Mononuclear cell (primary cell): ENCODE measurements around the gene TRIM3. TPM values are rescaled to one million over a fixed set of nuclear protein-coding genes. Genes with fewer than 3 reads are reported as not detected.

Experiments used
- H3K27me3 ChIP-seq: 2 replicates; pipeline ENCODE4 v1.6.0; 2011; ENCODE audit warnings: low read length, control low read depth; ENCODE audit not compliant: insufficient read depth
- H3K4me1 ChIP-seq: 2 replicates; pipeline ENCODE4 v1.5.1; 2011; ENCODE audit warnings: mild to moderate bottlenecking, low read length, control low read depth; ENCODE audit not compliant: insufficient read depth
- H3K4me3 ChIP-seq: 2 replicates; pipeline ENCODE4 v1.5.1; 2011; ENCODE audit warnings: mild to moderate bottlenecking, low read length, moderate library complexity
- H3K9me3 ChIP-seq: 2 replicates; pipeline ENCODE4 v1.5.1; 2011; ENCODE audit warnings: low read depth, mild to moderate bottlenecking, control low read depth, low read length
- total RNA-seq: library from RNA; depleted of rRNA; stranded (reverse); fragments of >200 nt; gene quantifications from one replicate; pipeline ENCODE4 v1.2.3, GENCODE V29; 2012

TRIM3 gene
- total RNA-seq, 1 donor = 12.1 TPM

- Histone ChIP-seq H3K4me1 (no peaks in the 10 kb centered on the region), H3K27me3 (no peaks in the 10 kb centered on the region), H3K9me3 (no peaks in the 10 kb centered on the region), H3K4me3 (no peak overlapping the region)
These were observed 14.7 kb downstream of the TRIM3 start for GRCh38 chr11:6459099-6459450.

GRCh38 chr11:6458352-6459098, 15.2 kb downstream of the TRIM3 start:
- no peaks in the 10 kb centered on the region for H3K9me3 ChIP-seq
- no peak overlapping the region for H3K4me3 ChIP-seq
- H3K4me1 ChIP-seq = no peaks in the 10 kb centered on the region
- H3K27me3 ChIP-seq = no peaks in the 10 kb centered on the region

GRCh38 chr11:6457581-6458320, 16.0 kb downstream of the TRIM3 start:
- H3K4me1 ChIP-seq = no peaks in the 10 kb centered on the region
- H3K4me3 ChIP-seq = no peak overlapping the region
- H3K9me3 ChIP-seq = no peaks in the 10 kb centered on the region
- H3K27me3 ChIP-seq = no peaks in the 10 kb centered on the region

- no peak overlapping the region for H3K4me3 ChIP-seq
- no peaks in the 10 kb centered on the region for H3K9me3 ChIP-seq
- H3K27me3 ChIP-seq = no peaks in the 10 kb centered on the region
- H3K4me1 ChIP-seq = no peaks in the 10 kb centered on the region
These were observed 17.2 kb downstream of the TRIM3 start for GRCh38 chr11:6456361-6457073.

- no peak overlapping the region for H3K4me3 ChIP-seq
- no peaks in the 10 kb centered on the region for H3K9me3 ChIP-seq
- H3K4me1 ChIP-seq = no peaks in the 10 kb centered on the region
- H3K27me3 ChIP-seq = no peaks in the 10 kb centered on the region
These were observed 18.7 kb downstream of the TRIM3 start for GRCh38 chr11:6455070-6455469.

GRCh38 chr11:6453152-6453551, 20.6 kb downstream of the TRIM3 start:
- Histone ChIP-seq H3K27me3 (no peaks in the 10 kb centered on the region), H3K4me1 (no peaks in the 10 kb centered on the region), H3K4me3 (no peak overlapping the region), H3K9me3 (no peaks in the 10 kb centered on the region)

- H3K27me3 ChIP-seq = no peaks in the 10 kb centered on the region
- H3K9me3 ChIP-seq = no peaks in the 10 kb centered on the region
- no peaks in the 10 kb centered on the region for H3K4me1 ChIP-seq
- no peak overlapping the region for H3K4me3 ChIP-seq
These were observed 21.5 kb downstream of the TRIM3 start for GRCh38 chr11:6452219-6452618.

- Histone ChIP-seq H3K27me3 (no peaks in the 10 kb centered on the region), H3K9me3 (no peaks in the 10 kb centered on the region), H3K4me3 (no peak overlapping the region), H3K4me1 (no peaks in the 10 kb centered on the region)
These were observed 25.2 kb downstream of the TRIM3 start for GRCh38 chr11:6448574-6448973.

- Histone ChIP-seq H3K27me3 (no peaks in the 10 kb centered on the region), H3K9me3 (no peaks in the 10 kb centered on the region), H3K4me3 (no peak overlapping the region), H3K4me1 (peaks cover 7% of the 10 kb centered on the region)
These were observed 30.3 kb downstream of the TRIM3 start for GRCh38 chr11:6443269-6444003.

GRCh38 chr11:6442441-6442840, 31.3 kb downstream of the TRIM3 start:
- no peak overlapping the region for H3K4me3 ChIP-seq
- no peaks in the 10 kb centered on the region for H3K9me3 ChIP-seq
- H3K4me1 ChIP-seq = peaks cover 17% of the 10 kb centered on the region
- no peaks in the 10 kb centered on the region for H3K27me3 ChIP-seq

GRCh38 chr11:6440906-6441358, 32.8 kb downstream of the TRIM3 start, which contains the start of gene HPX:
Gene HPX (minus strand): TSS chr11:6440987. CDS start chr11:6440963, 24 bp downstream.
- Histone ChIP-seq H3K4me1 (peaks cover 19% of the 10 kb centered on the region), H3K27me3 (no peaks in the 10 kb centered on the region)

GRCh38 chr11:6438979-6439571, 34.7 kb downstream of the TRIM3 start:
- no peaks in the 10 kb centered on the region for H3K9me3 ChIP-seq
- no peaks in the 10 kb centered on the region for H3K27me3 ChIP-seq
- no peak overlapping the region for H3K4me3 ChIP-seq
- peaks cover 19% of the 10 kb centered on the region for H3K4me1 ChIP-seq

More at GRCh38 chr11:6440906-6441358, 32.8 kb downstream of the TRIM3 start, which contains the start of gene HPX:
- Histone ChIP-seq H3K4me3 (no peak within 1 kb of the TSS), H3K9me3 (no peaks in the 10 kb centered on the region)

GRCh38 chr11:6437993-6438392, 35.7 kb downstream of the TRIM3 start:
- Histone ChIP-seq H3K27me3 (no peaks in the 10 kb centered on the region), H3K4me1 (peaks cover 19% of the 10 kb centered on the region), H3K9me3 (no peaks in the 10 kb centered on the region), H3K4me3 (no peak overlapping the region)

GRCh38 chr11:6437423-6437822, 36.3 kb downstream of the TRIM3 start:
- no peaks in the 10 kb centered on the region for H3K27me3 ChIP-seq
- H3K4me3 ChIP-seq = no peak overlapping the region
- peaks cover 19% of the 10 kb centered on the region for H3K4me1 ChIP-seq
- no peaks in the 10 kb centered on the region for H3K9me3 ChIP-seq
